ENCODE measurements around the gene TMEM204.

GRCh38 chr16:1514507-1514906 is 19.0 kb upstream of the TMEM204 start:
- TF ChIP-seq CTCF (IDR thresholded peaks at IDR 0.05) (no peak), ZFX (IDR thresholded peaks at IDR 0.05; ENCODE audit: borderline replicate concordance) (no peak)

Data from 22Rv1 (cell line).